Breast epithelium (tissue), 3 donors: ENCODE results near the gene RCAN1.

Source experiments
- POLR2A ChIP-seq: fragments of 450-650 bp; IDR thresholded peaks from one replicate; pipeline ENCODE4 v1.6.1; 2016; ENCODE audit warnings: antibody characterized with exemption, mild to moderate bottlenecking, moderate library complexity
- POLR2AphosphoS5 ChIP-seq, 3 donors: sonication (generic); formaldehyde crosslinking; IDR thresholded peaks; one replicate each; pipeline ENCODE4 v1.6.1; 2017; ENCODE audit warnings: antibody characterized with exemption in 3 of 3

GRCh38 chr21:34511787-34512455 is 103.0 kb downstream of the RCAN1 start, which contains the start of gene KCNE1:
- peak in 1 of 3 donors; percentile 59 for TF ChIP-seq POLR2AphosphoS5 (IDR thresholded peaks at IDR 0.05)
- no peak for TF ChIP-seq POLR2A
